KMS-11 (cell line): Measurements from ENCODE around the gene LRRC71.

Experiments used
- H2AFZ ChIP-seq: fragments of 200-600 bp; sonication (generic); 2 replicates; pipeline ENCODE4 v1.6.1; 2016; ENCODE audit warnings: antibody characterized with exemption, mixed run types, low read depth
- H3K27ac ChIP-seq: fragments of 200-600 bp; sonication (generic); 2 replicates; pipeline ENCODE4 v1.6.1; 2016; ENCODE audit warnings: mild to moderate bottlenecking, mixed run types
- H3K27me3 ChIP-seq: fragments of 200-600 bp; sonication (generic); 2 replicates; pipeline ENCODE4 v1.6.1; 2017; ENCODE audit warnings: mild to moderate bottlenecking, low read depth, mixed run types, moderate library complexity; ENCODE audit not compliant: insufficient read depth
- H3K36me3 ChIP-seq: fragments of 200-600 bp; sonication (generic); 2 replicates; pipeline ENCODE4 v1.6.1; 2017; ENCODE audit warnings: mild to moderate bottlenecking, mixed run types; ENCODE audit not compliant: insufficient read depth
- H3K4me1 ChIP-seq: fragments of 200-600 bp; sonication (generic); 2 replicates; pipeline ENCODE4 v1.6.1; 2016; ENCODE audit warnings: mild to moderate bottlenecking, low read depth, mixed run types; ENCODE audit not compliant: poor library complexity, severe bottlenecking
- H3K4me2 ChIP-seq: fragments of 200-600 bp; sonication (generic); 2 replicates; pipeline ENCODE4 v1.7.0; 2016; ENCODE audit warnings: mild to moderate bottlenecking, mixed run types
- H3K4me3 ChIP-seq: fragments of 200-600 bp; sonication (generic); IDR thresholded peaks from 2 replicates; pipeline ENCODE4 v1.6.1; 2017; ENCODE audit warnings: low read depth, low read length, mixed read lengths; ENCODE audit not compliant: insufficient read depth
- H3K79me2 ChIP-seq: fragments of 200-600 bp; sonication (generic); 2 replicates; pipeline ENCODE4 v1.6.1; 2016; ENCODE audit warnings: low read depth, mixed run types; ENCODE audit not compliant: insufficient read depth
- H3K9ac ChIP-seq: fragments of 200-600 bp; sonication (generic); 2 replicates; pipeline ENCODE4 v1.6.1; 2016; ENCODE audit warnings: mild to moderate bottlenecking, mixed run types
- H4K20me1 ChIP-seq: fragments of 200-600 bp; sonication (generic); 2 replicates; pipeline ENCODE4 v1.6.1; 2016; ENCODE audit warnings: mild to moderate bottlenecking, mixed run types; ENCODE audit not compliant: insufficient read depth
- TF ChIP-seq, protein P1 (sequence below): fragments of 200-600 bp; sonication (generic); conservative IDR thresholded peaks from 2 replicates; pipeline ENCODE4 v1.6.1; 2017; ENCODE audit warnings: low read depth, mild to moderate bottlenecking, antibody characterized with exemption, low read length, moderate library complexity, mixed read lengths

LRRC71 gene

DNA sequence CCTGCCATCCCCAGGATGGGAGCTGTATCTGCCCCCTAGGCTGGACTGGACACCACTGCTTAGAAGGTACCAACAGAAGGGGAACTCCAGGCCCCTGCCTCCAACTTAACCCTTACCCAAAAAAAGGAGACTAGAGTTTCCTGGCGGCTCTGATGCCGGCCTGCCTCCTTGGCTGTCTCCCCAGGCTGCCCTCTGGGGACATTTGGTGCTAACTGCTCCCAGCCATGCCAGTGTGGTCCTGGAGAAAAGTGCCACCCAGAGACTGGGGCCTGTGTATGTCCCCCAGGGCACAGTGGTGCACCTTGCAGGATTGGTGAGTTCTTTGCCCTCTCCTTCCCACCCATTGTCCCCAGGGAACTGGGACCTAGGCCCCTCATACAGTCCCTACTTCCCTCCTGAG is 8.1 kb upstream of the LRRC71 start:
- Histone ChIP-seq H3K9ac (no peak overlapping the region), H4K20me1 (no peaks in the 10 kb centered on the region), H2AFZ (no peak overlapping the region), H3K4me1 (no peaks in the 10 kb centered on the region), H3K4me2 (no peak overlapping the region), H3K27me3 (peaks cover 70% of the 10 kb centered on the region; the same call in 1 of the 2 replicates), H3K27ac (no peak overlapping the region), H3K36me3 (no peaks in the 10 kb centered on the region), H3K79me2 (no peaks in the 10 kb centered on the region), H3K4me3 (no peak overlapping the region)
- TF ChIP-seq, protein P1, sequence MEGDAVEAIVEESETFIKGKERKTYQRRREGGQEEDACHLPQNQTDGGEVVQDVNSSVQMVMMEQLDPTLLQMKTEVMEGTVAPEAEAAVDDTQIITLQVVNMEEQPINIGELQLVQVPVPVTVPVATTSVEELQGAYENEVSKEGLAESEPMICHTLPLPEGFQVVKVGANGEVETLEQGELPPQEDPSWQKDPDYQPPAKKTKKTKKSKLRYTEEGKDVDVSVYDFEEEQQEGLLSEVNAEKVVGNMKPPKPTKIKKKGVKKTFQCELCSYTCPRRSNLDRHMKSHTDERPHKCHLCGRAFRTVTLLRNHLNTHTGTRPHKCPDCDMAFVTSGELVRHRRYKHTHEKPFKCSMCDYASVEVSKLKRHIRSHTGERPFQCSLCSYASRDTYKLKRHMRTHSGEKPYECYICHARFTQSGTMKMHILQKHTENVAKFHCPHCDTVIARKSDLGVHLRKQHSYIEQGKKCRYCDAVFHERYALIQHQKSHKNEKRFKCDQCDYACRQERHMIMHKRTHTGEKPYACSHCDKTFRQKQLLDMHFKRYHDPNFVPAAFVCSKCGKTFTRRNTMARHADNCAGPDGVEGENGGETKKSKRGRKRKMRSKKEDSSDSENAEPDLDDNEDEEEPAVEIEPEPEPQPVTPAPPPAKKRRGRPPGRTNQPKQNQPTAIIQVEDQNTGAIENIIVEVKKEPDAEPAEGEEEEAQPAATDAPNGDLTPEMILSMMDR = no peak

DNA sequence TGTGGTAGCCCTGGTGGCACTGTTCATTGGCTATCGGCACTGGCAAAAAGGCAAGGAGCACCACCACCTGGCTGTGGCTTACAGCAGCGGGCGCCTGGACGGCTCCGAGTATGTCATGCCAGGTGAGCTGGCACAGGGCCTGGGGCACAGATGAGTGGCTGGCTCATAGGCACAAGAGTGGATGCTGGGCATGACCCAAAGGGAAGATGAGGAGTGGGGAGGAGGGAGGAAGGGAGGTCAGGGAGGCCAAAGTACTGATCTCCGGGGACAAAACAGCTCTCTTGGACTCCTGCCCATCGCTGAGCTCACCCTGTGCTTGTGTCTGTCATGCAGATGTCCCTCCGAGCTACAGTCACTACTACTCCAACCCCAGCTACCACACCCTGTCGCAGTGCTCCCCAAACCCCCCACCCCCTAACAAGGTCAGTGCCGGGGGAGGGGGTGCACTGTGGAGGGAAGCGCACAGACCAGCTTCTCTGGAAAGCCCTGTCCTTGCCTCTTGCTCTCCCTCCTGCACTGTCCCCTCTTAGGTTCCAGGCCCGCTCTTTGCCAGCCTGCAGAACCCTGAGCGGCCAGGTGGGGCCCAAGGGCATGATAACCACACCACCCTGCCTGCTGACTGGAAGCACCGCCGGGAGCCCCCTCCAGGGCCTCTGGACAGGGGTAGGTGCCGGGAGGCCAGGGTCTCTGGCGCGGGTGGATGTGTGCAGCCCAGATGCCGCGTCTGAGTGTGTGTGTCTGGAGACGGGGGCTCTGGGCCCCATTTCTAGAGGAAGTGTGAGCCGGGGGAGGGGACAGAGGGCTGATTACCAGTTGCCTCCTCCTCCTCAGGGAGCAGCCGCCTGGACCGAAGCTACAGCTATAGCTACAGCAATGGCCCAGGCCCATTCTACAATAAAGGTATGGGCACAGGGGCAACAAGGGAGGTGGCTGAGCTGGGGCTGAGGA is 7.3 kb upstream of the LRRC71 start:
- Histone ChIP-seq H2AFZ (no peak overlapping the region), H4K20me1 (no peaks in the 10 kb centered on the region)

DNA sequence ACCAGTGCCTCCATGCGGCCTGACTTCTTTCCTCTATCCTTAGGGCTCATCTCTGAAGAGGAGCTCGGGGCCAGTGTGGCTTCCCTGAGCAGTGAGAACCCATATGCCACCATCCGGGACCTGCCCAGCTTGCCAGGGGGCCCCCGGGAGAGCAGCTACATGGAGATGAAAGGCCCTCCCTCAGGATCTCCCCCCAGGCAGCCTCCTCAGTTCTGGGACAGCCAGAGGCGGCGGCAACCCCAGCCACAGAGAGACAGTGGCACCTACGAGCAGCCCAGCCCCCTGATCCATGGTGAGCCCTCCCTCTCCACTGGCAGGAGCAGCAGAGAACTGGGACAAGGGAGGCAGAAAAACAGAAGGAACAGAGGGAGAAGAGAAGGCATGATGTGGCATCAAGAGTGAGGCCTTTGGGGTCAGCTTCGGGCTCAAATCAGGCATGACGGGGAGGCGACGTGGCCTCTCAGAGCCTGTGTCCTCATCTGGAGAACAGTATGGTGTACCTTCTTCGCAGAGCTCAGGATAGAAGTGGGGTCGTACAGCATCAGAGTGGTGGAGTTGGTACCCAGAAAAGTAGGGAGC is 6.5 kb upstream of the LRRC71 start:
- Histone ChIP-seq H3K9ac (no peak overlapping the region), H3K4me3 (no peak overlapping the region), H3K4me2 (no peak overlapping the region), H3K79me2 (no peaks in the 10 kb centered on the region), H2AFZ (no peak overlapping the region), H3K4me1 (no peaks in the 10 kb centered on the region), H3K27me3 (peaks cover 66% of the 10 kb centered on the region; the same call in 1 of the 2 replicates), H3K36me3 (no peaks in the 10 kb centered on the region), H4K20me1 (no peaks in the 10 kb centered on the region), H3K27ac (no peak overlapping the region)
- TF ChIP-seq, protein P1 = no peak

More for the DNA sequence above, 7.3 kb upstream of the LRRC71 start:
- Histone ChIP-seq H3K4me3 (no peak overlapping the region), H3K36me3 (no peaks in the 10 kb centered on the region), H3K4me1 (no peaks in the 10 kb centered on the region), H3K27me3 (peaks cover 66% of the 10 kb centered on the region; the same call in 1 of the 2 replicates), H3K9ac (no peak overlapping the region), H3K27ac (no peak overlapping the region), H3K4me2 (no peak overlapping the region), H3K79me2 (no peaks in the 10 kb centered on the region)
- TF ChIP-seq, protein P1 = no peak

DNA sequence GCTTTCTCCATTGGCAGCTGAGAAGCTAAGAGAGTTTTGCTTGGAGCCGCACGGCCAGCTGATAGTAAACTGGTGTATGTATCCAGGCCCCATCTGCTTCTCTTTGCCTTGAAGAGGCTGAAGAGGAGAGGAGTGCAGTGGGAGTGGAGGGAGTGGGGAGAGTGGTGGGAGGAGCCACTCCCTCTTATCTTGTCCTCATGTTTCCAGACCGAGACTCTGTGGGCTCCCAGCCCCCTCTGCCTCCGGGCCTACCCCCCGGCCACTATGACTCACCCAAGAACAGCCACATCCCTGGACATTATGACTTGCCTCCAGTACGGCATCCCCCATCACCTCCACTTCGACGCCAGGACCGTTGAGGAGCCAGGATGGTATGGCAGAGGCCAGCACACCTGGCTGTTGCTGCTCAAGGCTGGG is 6.0 kb upstream of the LRRC71 start:
- Histone ChIP-seq H3K4me2 (no peak overlapping the region), H2AFZ (no peak overlapping the region), H4K20me1 (no peaks in the 10 kb centered on the region), H3K9ac (no peak overlapping the region), H3K79me2 (no peaks in the 10 kb centered on the region), H3K27ac (no peak overlapping the region), H3K36me3 (no peaks in the 10 kb centered on the region), H3K27me3 (peaks cover 66% of the 10 kb centered on the region), H3K4me3 (no peak overlapping the region), H3K4me1 (no peaks in the 10 kb centered on the region)
- TF ChIP-seq, protein P1 = no peak
